Esophagus muscularis mucosa (tissue), 4 donors: ENCODE measurements around the gene AJM1. TPM values are rescaled to one million over a fixed set of nuclear protein-coding genes. Genes with fewer than 3 reads are reported as not detected.
"Not testable (repeated sequence)": the region's sequence is repeated elsewhere in the genome, so short reads cannot be mapped to it uniquely, and the experiment has no call there.

Experiments used
- DNase-seq: peaks from one replicate; pipeline ENCODE4 v3.0.0-alpha.2; 2017; ENCODE audit errors: extremely low spot score
- H3K27ac ChIP-seq, 4 donors: fragments of 200-600 bp; sonication (generic); replicated peaks in 1 of 4; 1 replicate in 3 of 4; 2 replicates in 1 of 4; pipeline ENCODE4 v1.5.1; 2016 to 2019; ENCODE audit warnings: mild to moderate bottlenecking in 1 of 4
- H3K27me3 ChIP-seq, 4 donors: fragments of 200-600 bp; sonication (generic); one replicate each; pipeline versions ENCODE4 v1.5.1 to v1.6.0; 2016 to 2019
- H3K36me3 ChIP-seq, 4 donors: fragments of 200-600 bp; sonication (generic); one replicate each; pipeline ENCODE4 v1.5.1; 2016 to 2019
- H3K4me1 ChIP-seq, 4 donors: fragments of 200-600 bp; sonication (generic); one replicate each; pipeline ENCODE4 v1.5.1; 2016 to 2019
- H3K4me3 ChIP-seq, 4 donors: fragments of 200-600 bp; sonication (generic); 1 replicate in 2 of 4; 2 replicates in 2 of 4; pipeline ENCODE4 v1.5.1; 2016 to 2019; ENCODE audit warnings: mild to moderate bottlenecking in 4 of 4, moderate library complexity in 1 of 4
- H3K9me3 ChIP-seq, 4 donors: fragments of 200-600 bp; sonication (generic); 1 replicate in 3 of 4; 2 replicates in 1 of 4; pipeline ENCODE4 v1.5.1; 2016 to 2019
- EP300 ChIP-seq: sonication (generic); formaldehyde crosslinking; IDR thresholded peaks from one replicate; pipeline ENCODE4 v1.6.1; 2017; ENCODE audit warnings: antibody characterized with exemption
- POLR2A ChIP-seq: fragments of 450-650 bp; IDR thresholded peaks from one replicate; pipeline ENCODE4 v1.6.1; 2017; ENCODE audit warnings: antibody characterized with exemption, moderate library complexity, mild to moderate bottlenecking, low read depth
- POLR2AphosphoS5 ChIP-seq, 2 donors: sonication (generic); formaldehyde crosslinking; IDR thresholded peaks; one replicate each; pipeline ENCODE4 v1.6.1; 2017; ENCODE audit warnings: antibody characterized with exemption in 2 of 2
- WGBS: methylation state at CpG from one replicate; pipeline ENCODE4 v1.1.5; 2018; 5-methylcytosine and 5-hydroxymethylcytosine counted together
- intact Hi-C: fragments of 100-400 bp; cut with DNase I; formaldehyde crosslinking; loops from one replicate; pipeline ENCODE4 v1.15.1; 2023
- total RNA-seq, 4 donors: library from RNA; depleted of rRNA; stranded (reverse); fragments of >200 nt; gene quantifications; one replicate each; pipeline versions ENCODE4 v1.1.0 to v1.2.1, GENCODE V29; 2016
- TF ChIP-seq, protein P1 (sequence below), 3 experiments: fragments of 200-600 bp in 2 of 3; fragments of 450-650 bp in 1 of 3; sonication (generic) in 2 of 3; IDR thresholded peaks; one replicate each; pipeline ENCODE4 v1.5.1; 2017 to 2019; ENCODE audit warnings: antibody characterized with exemption in 3 of 3, mild to moderate bottlenecking in 2 of 3, moderate library complexity in 1 of 3

Gene AJM1
- total RNA-seq, 4 donors from 2014 or later: 3.3 to 14.0 (median 11.4) TPM

- no peaks in the 10 kb centered on the region for H3K4me1 ChIP-seq
- DNase-seq: no peak
- intact Hi-C loops: no loop called here
- no peaks in the 10 kb centered on the region for H3K9me3 ChIP-seq
- WGBS: 91% methylated on average over 26 of the region's 30 CpGs
- H3K4me3 ChIP-seq: no peak overlapping the region
- no peaks in the 10 kb centered on the region for H3K27me3 ChIP-seq
- TF ChIP-seq, protein P1, sequence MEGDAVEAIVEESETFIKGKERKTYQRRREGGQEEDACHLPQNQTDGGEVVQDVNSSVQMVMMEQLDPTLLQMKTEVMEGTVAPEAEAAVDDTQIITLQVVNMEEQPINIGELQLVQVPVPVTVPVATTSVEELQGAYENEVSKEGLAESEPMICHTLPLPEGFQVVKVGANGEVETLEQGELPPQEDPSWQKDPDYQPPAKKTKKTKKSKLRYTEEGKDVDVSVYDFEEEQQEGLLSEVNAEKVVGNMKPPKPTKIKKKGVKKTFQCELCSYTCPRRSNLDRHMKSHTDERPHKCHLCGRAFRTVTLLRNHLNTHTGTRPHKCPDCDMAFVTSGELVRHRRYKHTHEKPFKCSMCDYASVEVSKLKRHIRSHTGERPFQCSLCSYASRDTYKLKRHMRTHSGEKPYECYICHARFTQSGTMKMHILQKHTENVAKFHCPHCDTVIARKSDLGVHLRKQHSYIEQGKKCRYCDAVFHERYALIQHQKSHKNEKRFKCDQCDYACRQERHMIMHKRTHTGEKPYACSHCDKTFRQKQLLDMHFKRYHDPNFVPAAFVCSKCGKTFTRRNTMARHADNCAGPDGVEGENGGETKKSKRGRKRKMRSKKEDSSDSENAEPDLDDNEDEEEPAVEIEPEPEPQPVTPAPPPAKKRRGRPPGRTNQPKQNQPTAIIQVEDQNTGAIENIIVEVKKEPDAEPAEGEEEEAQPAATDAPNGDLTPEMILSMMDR (IDR thresholded peaks at IDR 0.05): no peak
- no peak for TF ChIP-seq EP300
- TF ChIP-seq POLR2AphosphoS5 (IDR thresholded peaks at IDR 0.05): no peak
- no peak for TF ChIP-seq POLR2A
- H3K36me3 ChIP-seq: peaks cover 50 to 92% (median 84%) of the 10 kb centered on the region in 4 donors
- H3K27ac ChIP-seq: no peak overlapping the region
These were observed 11.1 kb upstream of the AJM1 start for GRCh38 chr9:136831002-136831719.

DNA sequence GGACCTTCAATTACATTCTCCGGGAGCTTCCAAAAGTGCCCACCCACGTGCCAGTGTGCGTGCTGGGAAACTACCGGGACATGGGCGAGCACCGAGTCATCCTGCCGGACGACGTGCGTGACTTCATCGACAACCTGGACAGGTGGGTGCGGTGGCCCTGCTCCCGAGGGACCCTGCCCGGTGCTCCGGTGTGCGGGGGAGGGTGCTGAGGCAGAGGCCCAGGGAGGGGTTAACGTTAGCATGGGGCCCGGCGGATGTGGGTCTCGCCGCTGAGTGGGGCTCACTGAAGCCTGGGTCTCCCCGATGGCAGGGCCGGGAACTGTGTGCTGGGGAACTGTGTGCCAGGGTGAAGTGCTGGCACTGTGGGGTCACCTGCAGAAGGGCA, 10.6 kb upstream of the AJM1 start:
- no peak for DNase-seq
- Histone ChIP-seq H3K4me3 (no peak overlapping the region), H3K36me3 (peaks cover 50 to 92% (median 84%) of the 10 kb centered on the region in 4 donors), H3K27ac (no peak overlapping the region), H3K4me1 (no peaks in the 10 kb centered on the region), H3K9me3 (no peaks in the 10 kb centered on the region), H3K27me3 (no peaks in the 10 kb centered on the region)
- intact Hi-C loops: no loop called here
- 93% methylated on average over 8 of the region's 23 CpGs for WGBS
- TF ChIP-seq POLR2AphosphoS5 (IDR thresholded peaks at IDR 0.05) (no peak), EP300 (no peak), POLR2A (no peak)
- TF ChIP-seq, protein P1 (IDR thresholded peaks at IDR 0.05): no peak

- H3K9me3 ChIP-seq: no peaks in the 10 kb centered on the region
- 87% methylated on average over 5 of the region's 9 CpGs for WGBS
- peaks cover 50 to 92% (median 80%) of the 10 kb centered on the region in 4 donors for H3K36me3 ChIP-seq
- intact Hi-C loops: no loop called here
- TF ChIP-seq POLR2A (no peak), POLR2AphosphoS5 (IDR thresholded peaks at IDR 0.05) (no peak), EP300 (no peak)
- TF ChIP-seq, protein P1 (IDR thresholded peaks at IDR 0.05): no peak
- DNase-seq: no peak
- no peaks in the 10 kb centered on the region for H3K4me1 ChIP-seq
- no peak overlapping the region for H3K4me3 ChIP-seq
- H3K27me3 ChIP-seq: no peaks in the 10 kb centered on the region
- H3K27ac ChIP-seq: no peak overlapping the region
These were observed 9.7 kb upstream of the AJM1 start for GRCh38 chr9:136832581-136832980.

DNA sequence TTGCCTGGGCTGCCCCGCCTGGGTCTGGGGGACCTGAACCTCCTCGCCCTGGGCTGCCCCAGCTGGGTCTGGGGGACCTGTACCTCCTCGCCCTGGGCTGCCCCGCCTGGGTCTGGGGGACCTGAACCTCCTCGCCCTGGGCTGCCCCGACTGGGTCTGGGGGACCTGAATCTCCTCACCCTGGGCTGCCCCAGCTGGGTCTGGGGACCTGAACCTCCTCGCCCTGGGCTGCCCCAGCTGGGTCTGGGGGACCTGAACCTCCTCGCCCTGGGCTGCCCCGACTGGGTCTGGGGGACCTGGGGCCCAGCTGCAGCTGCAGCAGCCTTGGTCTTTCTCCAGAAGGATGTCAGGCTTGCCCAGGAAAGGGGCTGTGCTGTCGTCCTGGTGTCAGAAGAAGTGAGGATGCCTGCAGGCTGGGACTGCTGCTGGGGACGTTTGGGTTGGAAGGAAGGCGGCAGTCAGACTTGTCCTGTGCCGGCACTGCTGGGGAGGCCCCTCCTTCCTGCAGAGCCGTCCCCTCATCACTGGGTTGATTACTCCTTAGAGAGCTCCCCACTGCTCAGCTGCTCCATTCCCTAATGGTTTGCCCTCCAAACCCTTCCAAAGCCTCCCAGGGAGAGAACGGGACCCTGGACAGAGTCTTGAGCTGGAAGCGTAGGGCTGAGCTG, 8.8 kb upstream of the AJM1 start:
- intact Hi-C loops: not testable (repeated sequence)

GRCh38 chr9:136835162-136835931, 6.9 kb upstream of the AJM1 start:
- intact Hi-C loops: no loop called here
- 89% methylated on average over 29 of the region's 36 CpGs for WGBS
- H3K36me3 ChIP-seq: peaks cover 29 to 92% (median 80%) of the 10 kb centered on the region in 4 donors
- H3K9me3 ChIP-seq: no peaks in the 10 kb centered on the region
- H3K4me3 ChIP-seq: no peak overlapping the region
- no peak for DNase-seq
- no peaks in the 10 kb centered on the region for H3K27me3 ChIP-seq
- TF ChIP-seq POLR2A (no peak), POLR2AphosphoS5 (IDR thresholded peaks at IDR 0.05) (no peak), EP300 (no peak)
- TF ChIP-seq, protein P1 (IDR thresholded peaks at IDR 0.05): no peak
- H3K27ac ChIP-seq: no peak overlapping the region
- peaks cover 0 to 1% (median under 1%) of the 10 kb centered on the region in 4 donors for H3K4me1 ChIP-seq

More for the DNA sequence above, 8.8 kb upstream of the AJM1 start:
- H3K27me3 ChIP-seq, H3K9me3 ChIP-seq, DNase-seq, H3K27ac ChIP-seq, H3K4me1 ChIP-seq, H3K4me3 ChIP-seq: not testable (repeated sequence)
- WGBS: 78% methylated on average over 11 of the region's 16 CpGs
- H3K36me3 ChIP-seq: peaks cover 47 to 92% (median 80%) of the 10 kb centered on the region in 4 donors
